SK-N-MC (cell line): Measurements from ENCODE around the gene TBC1D22A.

Experiments used
- EZH2 ChIP-seq: fragments of 200-600 bp; sonication (generic); IDR thresholded peaks from one replicate; pipeline ENCODE4 v1.6.1; 2017; ENCODE audit warnings: antibody characterized with exemption
- POLR2AphosphoS5 ChIP-seq: IDR thresholded peaks from 2 replicates; pipeline ENCODE4 v1.6.1; 2012; ENCODE audit warnings: mild to moderate bottlenecking, low read depth, low read length, borderline replicate concordance

DNA sequence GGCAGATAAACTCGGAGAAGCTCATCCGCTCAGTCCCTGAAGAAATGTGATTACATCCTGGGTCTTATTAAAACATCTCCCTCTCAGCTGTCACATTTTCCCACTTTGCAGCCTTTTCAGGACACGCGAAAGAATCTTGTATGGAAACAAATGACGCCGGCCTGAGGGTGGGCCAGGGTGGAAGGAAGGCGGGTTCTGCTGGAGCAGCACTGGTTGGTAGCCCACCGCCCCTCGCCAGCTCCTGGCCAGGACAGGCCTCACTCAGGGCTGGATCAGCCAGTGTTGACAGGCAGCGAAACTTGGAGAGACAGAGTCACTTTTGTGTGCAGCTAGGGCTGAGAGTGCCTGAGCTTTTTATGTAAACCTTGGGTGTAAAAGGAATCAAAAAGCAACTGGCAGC is 371.8 kb downstream of the TBC1D22A start:
- TF ChIP-seq EZH2 (no peak), POLR2AphosphoS5 (no peak)
